ENCODE data around the gene REST.
"Not testable (repeated sequence)": the region's sequence is repeated elsewhere in the genome, so short reads cannot be mapped to it uniquely, and the experiment has no call there.

The REST gene

GRCh38 chr4:56907489-56908205 is at the start of gene REST:
Gene REST (plus strand): TSS chr4:56907900. CDS start chr4:56910639, 2,739 bp downstream.
- DNase-seq: peak; percentile 84

GRCh38 chr4:56859841-56860240 is 47.9 kb upstream of the REST start:
- DNase-seq: no peak

- no peak for DNase-seq
These were observed 46.9 kb upstream of the REST start for GRCh38 chr4:56860781-56861180.

- no peak for DNase-seq
These were observed 46.3 kb upstream of the REST start for GRCh38 chr4:56861360-56861759.

- no peak for DNase-seq
These were observed 44.1 kb upstream of the REST start for GRCh38 chr4:56863441-56864139.

GRCh38 chr4:56870946-56871345 is 36.8 kb upstream of the REST start:
- no peak for DNase-seq

GRCh38 chr4:56871371-56871866 is 36.3 kb upstream of the REST start:
- DNase-seq: no peak

- DNase-seq: no peak
These were observed 33.5 kb upstream of the REST start for GRCh38 chr4:56874166-56874565.

- DNase-seq: no peak
These were observed 32.8 kb upstream of the REST start for GRCh38 chr4:56874923-56875322.

GRCh38 chr4:56876264-56876663 is 31.4 kb upstream of the REST start:
- DNase-seq: no peak

- DNase-seq: no peak
These were observed 27.7 kb upstream of the REST start for GRCh38 chr4:56879996-56880395.

- no peak for DNase-seq
These were observed 27.1 kb upstream of the REST start for GRCh38 chr4:56880572-56880971.

GRCh38 chr4:56884511-56884910 is 23.2 kb upstream of the REST start:
- DNase-seq: not testable (repeated sequence)

GRCh38 chr4:56892691-56893090 is 15.0 kb upstream of the REST start:
- DNase-seq: no peak

GRCh38 chr4:56897842-56898241 is 9.9 kb upstream of the REST start:
- not testable (repeated sequence) for DNase-seq

GRCh38 chr4:56900186-56900585 is 7.5 kb upstream of the REST start:
- not testable (repeated sequence) for DNase-seq

- no peak for DNase-seq
These were observed 5.0 kb upstream of the REST start for GRCh38 chr4:56902703-56903102.

GRCh38 chr4:56905796-56906195 is 1.9 kb upstream of the REST start:
- no peak for DNase-seq

GRCh38 chr4:56906489-56907393 is 959 bp upstream of the REST start:
- DNase-seq: peak; percentile 28

GRCh38 chr4:56908206-56909085 is 746 bp downstream of the REST start:
- peak; percentile 75 for DNase-seq

- no peak for DNase-seq
These were observed 1.6 kb downstream of the REST start for GRCh38 chr4:56909086-56909894.
